Measurements from ENCODE around the gene PVALB. TPM values are rescaled to one million over a fixed set of nuclear protein-coding genes. Genes with fewer than 3 reads are reported as not detected.
"Not testable (repeated sequence)": the region's sequence is repeated elsewhere in the genome, so short reads cannot be mapped to it uniquely, and the experiment has no call there.

The PVALB gene
- total and polyA plus RNA-seq, 4 donors, result 0.56 to 3.4 (median 1.1) TPM

GRCh38 chr22:36755316-36755715 is 61.5 kb downstream of the PVALB start (continued):
- TF ChIP-seq NR2F2 (IDR thresholded peaks at IDR 0.05) (no peak), HNF4A (conservative IDR thresholded peaks at IDR 0.05) (no peak), FOXA2 (IDR thresholded peaks at IDR 0.05) (no peak), HNF4G (IDR thresholded peaks at IDR 0.05) (no peak), RXRA (IDR thresholded peaks at IDR 0.05) (no peak)
- TF ChIP-seq, protein P1, sequence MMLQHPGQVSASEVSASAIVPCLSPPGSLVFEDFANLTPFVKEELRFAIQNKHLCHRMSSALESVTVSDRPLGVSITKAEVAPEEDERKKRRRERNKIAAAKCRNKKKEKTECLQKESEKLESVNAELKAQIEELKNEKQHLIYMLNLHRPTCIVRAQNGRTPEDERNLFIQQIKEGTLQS (IDR thresholded peaks at IDR 0.05), result no peak

DNA sequence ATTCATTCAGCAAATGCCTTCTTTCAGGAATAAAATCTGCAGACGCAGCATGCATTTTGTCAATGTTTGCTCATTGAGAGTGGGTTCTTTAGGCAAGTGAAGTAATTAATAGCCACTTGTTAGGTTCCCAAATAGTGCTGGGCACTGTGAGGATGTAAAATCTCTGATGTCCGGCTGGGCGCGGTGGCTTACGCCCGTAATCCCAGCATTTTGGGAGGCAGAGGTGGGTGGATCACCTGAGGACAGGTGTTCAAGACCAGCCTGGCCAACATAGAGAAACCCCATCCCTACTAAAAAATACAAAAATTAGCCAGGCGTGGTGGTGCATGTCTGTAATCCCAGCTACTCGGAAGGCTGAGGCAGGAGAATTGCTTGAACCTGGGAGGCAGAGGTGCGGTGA is 62.0 kb downstream of the PVALB start:
- H3K36me3 ChIP-seq (ENCODE audit: control insufficient read depth in 4 of 4, insufficient read depth in 3 of 4, low read depth in 1 of 4, low read length in 3 of 4); H3K4me1 ChIP-seq (ENCODE audit: control insufficient read depth in 4 of 4, insufficient read depth in 4 of 4, low read length in 3 of 4); H3K27ac ChIP-seq (ENCODE audit: low read depth in 1 of 2, low read length in 2 of 2); H3K4me3 ChIP-seq (ENCODE audit: low read depth in 1 of 3, low read length in 3 of 3); DNase-seq (ENCODE audit: low spot score); H3K9ac ChIP-seq (ENCODE audit: low read depth in 1 of 2, low read length in 2 of 2); H3K27me3 ChIP-seq (ENCODE audit: control insufficient read depth in 4 of 4, insufficient read depth in 4 of 4, low read length in 3 of 4); H3K9me3 ChIP-seq (ENCODE audit: control insufficient read depth in 4 of 4, low read length in 3 of 4): not testable (repeated sequence)
- 89% methylated on average over 9 of the region's 9 CpGs for WGBS

GRCh38 chr22:36753916-36754315 is 62.9 kb downstream of the PVALB start:
- no peak for TF ChIP-seq YY1 (IDR thresholded peaks at IDR 0.05)
- TF ChIP-seq REST (IDR thresholded peaks at IDR 0.05), result no peak
- no peak for TF ChIP-seq FOXA1 (IDR thresholded peaks at IDR 0.05)
- no peak for TF ChIP-seq EGR1 (IDR thresholded peaks at IDR 0.05; ENCODE audit: low read depth in 2 of 2)
- TF ChIP-seq, protein P1 (IDR thresholded peaks at IDR 0.05), result no peak
- no peak for TF ChIP-seq RXRA (IDR thresholded peaks at IDR 0.05)
- no peak for TF ChIP-seq RAD21 (IDR thresholded peaks at IDR 0.05)
- TF ChIP-seq SP1 (IDR thresholded peaks at IDR 0.05), result no peak
- TF ChIP-seq, protein P2, sequence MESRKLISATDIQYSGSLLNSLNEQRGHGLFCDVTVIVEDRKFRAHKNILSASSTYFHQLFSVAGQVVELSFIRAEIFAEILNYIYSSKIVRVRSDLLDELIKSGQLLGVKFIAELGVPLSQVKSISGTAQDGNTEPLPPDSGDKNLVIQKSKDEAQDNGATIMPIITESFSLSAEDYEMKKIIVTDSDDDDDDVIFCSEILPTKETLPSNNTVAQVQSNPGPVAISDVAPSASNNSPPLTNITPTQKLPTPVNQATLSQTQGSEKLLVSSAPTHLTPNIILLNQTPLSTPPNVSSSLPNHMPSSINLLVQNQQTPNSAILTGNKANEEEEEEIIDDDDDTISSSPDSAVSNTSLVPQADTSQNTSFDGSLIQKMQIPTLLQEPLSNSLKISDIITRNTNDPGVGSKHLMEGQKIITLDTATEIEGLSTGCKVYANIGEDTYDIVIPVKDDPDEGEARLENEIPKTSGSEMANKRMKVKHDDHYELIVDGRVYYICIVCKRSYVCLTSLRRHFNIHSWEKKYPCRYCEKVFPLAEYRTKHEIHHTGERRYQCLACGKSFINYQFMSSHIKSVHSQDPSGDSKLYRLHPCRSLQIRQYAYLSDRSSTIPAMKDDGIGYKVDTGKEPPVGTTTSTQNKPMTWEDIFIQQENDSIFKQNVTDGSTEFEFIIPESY (IDR thresholded peaks at IDR 0.05), result no peak
- TF ChIP-seq TAF1 (conservative IDR thresholded peaks at IDR 0.05), result no peak
- TF ChIP-seq CTCF (IDR thresholded peaks at IDR 0.05; ENCODE audit: low read depth, low read length, missing input control), result no peak
- no peak for TF ChIP-seq FOXA2 (IDR thresholded peaks at IDR 0.05)
- Histone ChIP-seq H3K4me3 (ENCODE audit: low read depth in 1 of 3, low read length in 3 of 3) (no peak overlapping the region), H3K9me3 (ENCODE audit: control insufficient read depth in 4 of 4, low read length in 3 of 4) (no peaks in the 10 kb centered on the region), H3K9ac (ENCODE audit: low read depth in 1 of 2, low read length in 2 of 2) (no peak overlapping the region), H3K4me1 (ENCODE audit: control insufficient read depth in 4 of 4, insufficient read depth in 4 of 4, low read length in 3 of 4) (no peaks in the 10 kb centered on the region), H3K36me3 (ENCODE audit: control insufficient read depth in 4 of 4, insufficient read depth in 3 of 4, low read depth in 1 of 4, low read length in 3 of 4) (no peaks in the 10 kb centered on the region), H3K27me3 (ENCODE audit: control insufficient read depth in 4 of 4, insufficient read depth in 4 of 4, low read length in 3 of 4) (peaks cover 0 to 4% (median 0%) of the 10 kb centered on the region in 4 donors), H3K27ac (ENCODE audit: low read depth in 1 of 2, low read length in 2 of 2) (no peak overlapping the region)
- WGBS, result 73% methylated on average over 12 of the region's 12 CpGs
- no peak for DNase-seq (ENCODE audit: low spot score)

All from liver (tissue), 9 donors.